Muscle layer of colon (tissue), 2 donors: ENCODE data around the gene CPNE6.
"Not testable (repeated sequence)": the region's sequence is repeated elsewhere in the genome, so short reads cannot be mapped to it uniquely, and the experiment has no call there.

ENCODE experiments used
- H3K27ac ChIP-seq: one replicate; pipeline ENCODE4 v1.7.0; 2013; ENCODE audit warnings: low read depth, mild to moderate bottlenecking, low read length, moderate library complexity
- H3K27me3 ChIP-seq, 2 donors: one replicate each; pipeline ENCODE4 v1.7.0; 2013; ENCODE audit warnings: low read length in 2 of 2, mild to moderate bottlenecking in 2 of 2; ENCODE audit not compliant: insufficient read depth in 2 of 2, control insufficient read depth in 1 of 2
- H3K36me3 ChIP-seq: one replicate; pipeline ENCODE4 v1.7.0; 2013; ENCODE audit warnings: mild to moderate bottlenecking, low read length; ENCODE audit not compliant: insufficient read depth
- H3K4me1 ChIP-seq: one replicate; pipeline ENCODE4 v1.7.0; 2013; ENCODE audit warnings: mild to moderate bottlenecking, low read length; ENCODE audit not compliant: insufficient read depth
- H3K4me3 ChIP-seq, 2 donors: one replicate each; pipeline ENCODE4 v1.7.0; 2013; ENCODE audit warnings: low read length in 2 of 2, low read depth in 1 of 2, mild to moderate bottlenecking in 1 of 2, moderate library complexity in 1 of 2
- H3K9ac ChIP-seq: one replicate; pipeline ENCODE4 v1.7.0; 2013; ENCODE audit warnings: low read length
- H3K9me3 ChIP-seq: one replicate; pipeline ENCODE4 v1.7.0; 2013; ENCODE audit warnings: mild to moderate bottlenecking, low read length
- donor health status: abdominal sarcoma.
- donor health status: Adenocarcinoma of cecum.

The CPNE6 gene

GRCh38 chr14:24042746-24043145 lies 28.6 kb upstream of the CPNE6 start:
- H3K36me3 ChIP-seq = no peaks in the 10 kb centered on the region
- H3K4me3 ChIP-seq = no peak overlapping the region
- no peaks in the 10 kb centered on the region for H3K9me3 ChIP-seq
- H3K9ac ChIP-seq = no peak overlapping the region
- H3K27ac ChIP-seq = no peak overlapping the region
- H3K27me3 ChIP-seq = no peaks in the 10 kb centered on the region
- no peaks in the 10 kb centered on the region for H3K4me1 ChIP-seq

GRCh38 chr14:24049002-24049401 lies 22.4 kb upstream of the CPNE6 start:
- H3K27me3 ChIP-seq, H3K4me1 ChIP-seq, H3K27ac ChIP-seq, H3K36me3 ChIP-seq, H3K9ac ChIP-seq, H3K9me3 ChIP-seq, H3K4me3 ChIP-seq: not testable (repeated sequence)

GRCh38 chr14:24050753-24051152 lies 20.6 kb upstream of the CPNE6 start:
- not testable (repeated sequence) for H3K9ac ChIP-seq, H3K36me3 ChIP-seq, H3K4me1 ChIP-seq, H3K27me3 ChIP-seq, H3K4me3 ChIP-seq, H3K27ac ChIP-seq, H3K9me3 ChIP-seq

- Histone ChIP-seq H3K27me3 (peaks cover 0 to 6% of the 10 kb centered on the region in 2 donors), H3K27ac (peak overlapping the region; percentile 66), H3K9ac (no peak overlapping the region), H3K4me1 (peaks cover 7% of the 10 kb centered on the region), H3K36me3 (no peaks in the 10 kb centered on the region), H3K4me3 (peak overlapping the region; percentile 33 to 58), H3K9me3 (no peaks in the 10 kb centered on the region)
These were observed 20.1 kb upstream of the CPNE6 start for GRCh38 chr14:24051176-24051788.

- Histone ChIP-seq H3K9ac (no peak within 1 kb of the TSS), H3K9me3 (no peaks in the 10 kb centered on the region), H3K4me3 (peak within 1 kb of the TSS; percentile 33 to 58), H3K36me3 (no peaks in the 10 kb centered on the region), H3K4me1 (peaks cover 7% of the 10 kb centered on the region), H3K27me3 (peaks cover 0 to 6% of the 10 kb centered on the region in 2 donors), H3K27ac (peak within 1 kb of the TSS; percentile 66)
These were observed 19.3 kb upstream of the CPNE6 start, which contains the start of gene CARMIL3 for GRCh38 chr14:24051789-24052655. CARMIL3 (plus strand) TSS chr14:24052009; CDS start chr14:24052154, 145 bp downstream.

- Histone ChIP-seq H3K4me1 (peaks cover 7% of the 10 kb centered on the region), H3K27me3 (peaks cover 0 to 6% of the 10 kb centered on the region in 2 donors), H3K9ac (no peak overlapping the region), H3K36me3 (no peaks in the 10 kb centered on the region), H3K4me3 (peak overlapping the region; percentile 33 to 58), H3K9me3 (no peaks in the 10 kb centered on the region), H3K27ac (no peak overlapping the region)
These were observed 18.5 kb upstream of the CPNE6 start for GRCh38 chr14:24052656-24053547.

- Histone ChIP-seq H3K36me3 (no peaks in the 10 kb centered on the region), H3K27me3 (peaks cover 0 to 6% of the 10 kb centered on the region in 2 donors), H3K4me3 (no peak overlapping the region)
These were observed 17.6 kb upstream of the CPNE6 start for GRCh38 chr14:24053548-24054323.

GRCh38 chr14:24054324-24054641 lies 17.1 kb upstream of the CPNE6 start:
- H3K4me1 ChIP-seq = peaks cover 7% of the 10 kb centered on the region
- no peaks in the 10 kb centered on the region for H3K9me3 ChIP-seq
- H3K27ac ChIP-seq = no peak overlapping the region
- H3K4me3 ChIP-seq = no peak overlapping the region
- no peaks in the 10 kb centered on the region for H3K36me3 ChIP-seq
- no peak overlapping the region for H3K9ac ChIP-seq
- peaks cover 0 to 6% of the 10 kb centered on the region in 2 donors for H3K27me3 ChIP-seq

More at GRCh38 chr14:24053548-24054323, 17.6 kb upstream of the CPNE6 start:
- no peak overlapping the region for H3K27ac ChIP-seq
- H3K9ac ChIP-seq = no peak overlapping the region
- H3K4me1 ChIP-seq = peaks cover 7% of the 10 kb centered on the region
- H3K9me3 ChIP-seq = no peaks in the 10 kb centered on the region

GRCh38 chr14:24054646-24055045 lies 16.7 kb upstream of the CPNE6 start:
- Histone ChIP-seq H3K9ac (no peak overlapping the region), H3K27ac (no peak overlapping the region), H3K4me3 (no peak overlapping the region), H3K4me1 (peaks cover 7% of the 10 kb centered on the region), H3K36me3 (no peaks in the 10 kb centered on the region), H3K27me3 (peaks cover 0 to 6% of the 10 kb centered on the region in 2 donors), H3K9me3 (no peaks in the 10 kb centered on the region)

- H3K36me3 ChIP-seq = no peaks in the 10 kb centered on the region
- peaks cover 7% of the 10 kb centered on the region for H3K4me1 ChIP-seq
- H3K4me3 ChIP-seq = no peak overlapping the region
- no peaks in the 10 kb centered on the region for H3K9me3 ChIP-seq
- H3K9ac ChIP-seq = no peak overlapping the region
- no peak overlapping the region for H3K27ac ChIP-seq
- H3K27me3 ChIP-seq = peaks cover 0 to 6% of the 10 kb centered on the region in 2 donors
These were observed 15.2 kb upstream of the CPNE6 start for GRCh38 chr14:24055971-24056799.
